Stimulated activated CD8-positive, alpha-beta memory T cell treated with anti-CD3 and anti-CD28 coated beads, Interleukin-7, amount 100 ng/mL, for 4 hours (primary cell): ENCODE data around the gene IMP4.

Experiments
- DNase-seq, 2 donors: peaks; one replicate each; pipeline ENCODE4 v3.0.0-alpha.2; 2020; ENCODE audit warnings: low read depth in 2 of 2

The IMP4 gene

DNA sequence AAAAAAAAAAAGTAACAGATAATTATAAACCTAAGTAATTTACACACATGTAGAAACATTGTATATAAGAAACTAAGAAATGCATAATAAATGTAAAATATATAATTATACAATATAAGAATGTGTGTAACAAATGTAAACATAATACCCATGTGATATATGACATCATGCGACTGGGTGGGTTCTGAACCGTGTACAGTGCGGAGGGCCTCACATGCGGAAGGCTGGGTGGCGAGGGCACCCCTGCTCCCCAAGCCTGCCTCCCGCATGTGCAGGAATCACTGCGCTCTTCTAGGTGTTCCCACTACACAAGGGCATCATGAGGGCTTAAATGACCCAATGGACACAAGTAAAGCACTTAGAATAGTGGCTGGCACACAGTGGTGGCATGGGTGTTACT, 15.2 kb downstream of the IMP4 start:
- DNase-seq, result no peak

DNA sequence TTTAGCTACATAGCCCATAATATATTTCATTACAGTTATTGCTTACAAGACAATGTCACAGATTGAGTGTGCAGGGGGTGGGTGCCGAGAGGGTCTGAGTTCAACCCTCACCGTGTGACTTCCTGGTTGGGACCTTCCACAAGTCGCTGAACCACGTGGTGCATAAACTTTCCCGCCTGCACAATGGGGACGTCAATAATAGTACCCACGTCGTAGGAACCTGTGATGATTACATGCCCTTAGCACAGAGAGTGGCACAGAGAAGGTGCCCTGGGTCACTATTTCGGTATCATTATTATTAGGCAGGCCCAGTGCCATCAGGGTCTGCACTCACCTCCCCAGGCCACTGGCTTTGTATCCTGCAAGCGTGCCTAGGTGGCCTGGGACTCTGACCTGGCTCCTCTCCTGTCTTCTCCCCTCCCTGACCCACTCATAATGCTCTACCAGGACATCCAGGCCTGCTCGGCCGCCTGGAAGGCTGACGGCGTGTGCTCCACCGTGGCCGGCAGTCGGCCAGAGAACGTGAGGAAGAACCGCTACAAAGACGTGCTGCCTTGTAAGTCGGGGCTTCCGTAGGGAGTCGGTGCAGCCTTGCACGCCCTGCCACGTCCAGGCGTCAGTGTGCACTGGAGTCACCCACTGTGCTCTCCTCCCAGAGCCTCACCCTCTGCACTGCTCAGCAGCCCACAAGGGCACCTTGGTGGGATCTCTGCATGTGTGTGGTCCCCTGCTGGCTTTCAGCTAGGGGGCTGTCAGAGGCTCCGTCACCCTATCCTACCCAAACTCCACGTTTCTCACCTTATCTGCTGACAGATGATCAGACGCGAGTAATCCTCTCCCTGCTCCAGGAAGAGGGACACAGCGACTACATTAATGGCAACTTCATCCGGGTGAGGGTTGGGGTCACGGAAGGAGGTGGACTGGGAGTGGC, 16.0 kb downstream of the IMP4 start:
- DNase-seq, result no peak

DNA sequence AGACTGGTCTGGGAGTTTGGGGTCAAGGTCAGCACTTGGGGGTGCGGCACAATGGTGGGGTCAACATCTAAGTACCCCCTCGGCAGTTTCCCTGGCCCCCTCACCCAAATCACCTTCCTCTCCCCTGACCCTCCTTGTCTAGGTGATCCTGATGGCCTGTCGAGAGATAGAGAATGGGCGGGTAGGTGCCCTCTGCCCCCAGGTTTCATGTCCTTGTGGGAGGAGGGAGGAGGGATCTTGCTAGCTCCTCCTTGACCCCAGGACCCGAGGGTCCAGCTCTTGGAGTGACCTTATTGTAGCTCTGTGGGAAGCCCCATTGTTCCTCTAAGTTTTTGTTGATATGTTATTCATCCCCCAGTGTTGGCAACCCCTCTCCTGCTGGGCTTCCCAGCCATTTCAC, 16.8 kb downstream of the IMP4 start:
- DNase-seq, result no peak

DNA sequence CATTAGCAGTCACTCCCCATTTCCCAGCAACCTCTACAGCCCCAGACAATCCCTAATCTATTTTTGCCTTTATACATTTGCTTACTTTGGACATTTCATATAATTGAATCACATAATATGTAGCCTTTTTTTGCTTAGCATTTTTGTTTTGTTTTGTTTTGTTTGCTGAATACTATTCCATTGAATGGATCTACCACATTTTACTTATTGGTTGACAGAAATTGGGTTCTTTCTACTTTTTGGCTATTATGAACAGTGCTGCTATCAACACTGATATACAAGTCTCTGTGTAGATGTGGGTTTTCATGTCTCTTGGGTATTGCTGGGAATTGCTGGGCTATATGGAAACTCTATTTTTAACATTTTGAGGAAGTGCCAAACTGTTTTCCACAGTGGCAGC, 20.8 kb downstream of the IMP4 start:
- DNase-seq, result no peak

DNA sequence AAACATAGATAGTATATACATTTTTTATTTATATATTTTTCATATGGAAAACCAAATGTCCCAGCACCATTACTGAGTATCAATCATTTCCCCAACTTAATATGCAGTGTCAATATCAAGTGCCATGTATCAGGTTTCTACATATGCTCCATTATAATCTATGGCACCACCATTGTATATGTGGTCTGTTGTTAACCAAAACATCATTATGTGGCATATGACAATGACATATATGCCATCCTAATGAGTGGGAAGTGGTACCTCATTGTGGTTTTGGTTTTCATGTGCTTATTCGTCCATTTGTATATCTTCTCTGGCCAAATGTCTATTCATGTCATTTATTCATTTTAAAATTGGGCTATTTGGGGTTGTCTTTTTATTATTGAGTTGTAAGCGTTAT, 22.4 kb downstream of the IMP4 start:
- DNase-seq, result no peak

DNA sequence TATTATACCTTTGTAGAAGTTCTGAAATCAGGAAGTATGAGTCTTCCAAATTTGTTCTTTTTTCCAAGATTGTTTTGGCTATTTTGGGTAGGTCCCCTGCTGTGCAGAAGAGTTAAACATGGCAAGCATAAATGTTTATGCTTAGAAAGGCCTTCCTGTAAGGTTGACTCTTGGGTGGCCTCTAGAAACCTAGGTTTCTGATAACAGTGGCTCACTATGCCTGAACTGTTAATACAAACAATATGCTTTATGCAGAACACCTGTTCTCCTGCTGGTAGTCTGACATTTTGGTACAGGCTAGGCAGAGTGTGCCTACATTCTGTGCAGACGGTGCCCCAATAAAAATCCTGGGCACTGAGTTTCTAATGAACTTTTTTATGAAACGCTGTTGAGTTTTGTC, 23.3 kb downstream of the IMP4 start:
- no peak for DNase-seq

DNA sequence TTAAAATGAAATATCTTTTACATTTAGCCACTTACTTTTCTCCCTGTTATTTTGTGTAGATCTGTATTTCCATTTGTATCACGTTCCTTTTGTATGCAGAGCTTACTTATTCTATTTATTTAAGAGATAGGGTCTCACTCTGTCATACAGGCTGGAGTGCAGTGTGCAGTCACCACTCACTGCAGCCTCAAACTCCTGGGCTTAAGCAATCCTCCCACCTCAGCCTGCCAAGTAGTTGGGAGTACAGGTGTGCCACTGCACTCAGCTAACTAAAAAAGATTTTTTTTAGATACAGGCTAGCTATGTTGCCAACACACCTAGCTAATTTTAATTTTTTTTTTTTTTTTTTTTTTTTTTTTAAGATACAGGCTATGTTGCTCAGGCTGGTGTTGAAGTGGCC, 24.0 kb downstream of the IMP4 start:
- no peak for DNase-seq

DNA sequence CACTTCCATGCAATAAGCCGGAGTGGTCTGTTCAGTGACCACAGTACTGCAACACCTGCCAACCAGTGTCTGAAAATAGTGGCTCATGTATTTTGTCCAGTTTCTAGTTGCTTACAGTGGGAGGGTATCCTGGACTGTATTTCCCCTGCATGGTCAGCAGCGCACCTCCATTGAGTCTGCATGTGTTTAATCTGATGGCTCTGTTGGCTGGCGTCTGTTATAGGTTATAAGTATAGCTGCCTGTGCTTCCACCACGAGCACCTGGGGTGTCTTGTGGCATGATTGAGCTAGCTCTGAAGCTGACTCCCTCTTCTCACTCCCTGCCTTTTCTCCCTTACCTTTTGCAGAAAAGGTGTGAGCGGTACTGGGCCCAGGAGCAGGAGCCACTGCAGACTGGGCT, 26.1 kb downstream of the IMP4 start:
- no peak for DNase-seq

DNA sequence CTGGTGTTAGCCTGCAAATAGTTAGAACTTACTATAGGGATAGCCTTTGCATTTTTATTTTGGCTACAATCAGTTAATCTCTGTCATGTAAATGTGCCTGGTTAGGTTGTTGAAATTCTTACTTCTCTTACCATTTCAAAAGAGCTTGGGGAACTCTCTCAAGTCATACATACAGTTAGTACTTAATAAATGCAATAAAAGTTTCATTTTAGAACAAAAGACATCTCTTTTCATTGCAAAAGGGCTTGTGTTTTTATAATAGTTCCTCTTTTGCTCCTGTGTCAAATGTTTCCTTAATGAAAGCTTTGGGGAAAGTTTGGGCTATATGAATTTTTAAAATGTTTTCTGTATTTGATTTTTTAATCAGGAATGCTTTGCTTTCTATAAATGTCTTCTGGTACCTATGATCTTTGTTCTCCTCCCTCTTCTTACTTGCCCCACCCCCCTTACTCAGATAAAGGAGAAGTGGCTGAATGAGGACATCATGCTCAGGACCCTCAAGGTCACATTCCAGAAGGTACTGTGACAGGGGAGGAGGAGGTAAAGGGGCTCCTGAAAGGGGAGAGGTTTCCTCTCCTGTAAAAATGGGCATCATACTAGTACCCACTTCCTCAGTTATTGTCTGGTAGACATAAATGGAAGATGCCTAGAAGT, 26.7 kb downstream of the IMP4 start:
- no peak for DNase-seq

DNA sequence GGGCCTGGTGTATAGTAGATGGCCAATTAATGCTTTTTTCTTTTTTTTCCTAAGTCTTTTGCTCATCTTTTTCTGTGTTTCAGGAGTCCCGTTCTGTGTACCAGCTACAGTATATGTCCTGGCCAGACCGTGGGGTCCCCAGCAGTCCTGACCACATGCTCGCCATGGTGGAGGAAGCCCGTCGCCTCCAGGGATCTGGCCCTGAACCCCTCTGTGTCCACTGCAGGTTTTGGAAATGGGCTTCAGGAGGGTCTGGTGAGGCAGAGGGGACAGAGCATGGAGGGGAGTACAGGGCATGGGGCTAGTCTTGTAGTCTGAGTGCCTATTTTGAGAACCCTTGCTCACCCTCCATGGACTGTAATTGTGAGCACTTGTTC, 27.3 kb downstream of the IMP4 start:
- no peak for DNase-seq

DNA sequence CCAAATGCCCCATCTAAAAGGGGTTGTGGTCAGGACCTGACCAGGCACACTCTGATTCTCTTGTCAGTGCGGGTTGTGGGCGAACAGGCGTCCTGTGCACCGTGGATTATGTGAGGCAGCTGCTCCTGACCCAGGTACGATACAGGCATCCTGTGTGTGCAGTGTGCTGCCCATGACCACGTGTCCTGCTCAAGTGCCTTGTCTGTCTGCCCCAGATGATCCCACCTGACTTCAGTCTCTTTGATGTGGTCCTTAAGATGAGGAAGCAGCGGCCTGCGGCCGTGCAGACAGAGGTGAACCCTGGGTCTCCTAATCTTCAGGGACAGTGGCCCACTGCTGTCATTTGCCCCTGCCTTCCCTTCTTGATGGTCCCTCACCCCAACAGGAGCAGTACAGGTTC, 27.8 kb downstream of the IMP4 start:
- peak in 1 of 2 donors; percentile 19 for DNase-seq

DNA sequence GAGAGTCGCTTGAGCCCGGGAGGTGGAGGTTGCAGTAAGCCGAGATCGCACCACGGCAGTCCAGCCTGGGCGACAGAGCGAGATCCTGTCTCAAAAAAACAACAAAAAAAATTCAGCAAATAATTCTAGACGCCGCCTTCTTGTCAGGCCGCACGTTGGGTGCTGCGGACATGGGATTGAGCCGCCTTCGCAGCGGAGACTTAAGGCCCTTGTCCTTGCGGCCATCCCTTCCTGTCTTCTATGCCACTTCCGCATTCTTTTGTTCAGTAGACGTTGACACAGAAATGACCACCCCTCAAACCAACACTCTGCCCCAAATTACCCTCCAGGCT, 29.0 kb downstream of the IMP4 start:
- no peak for DNase-seq

DNA sequence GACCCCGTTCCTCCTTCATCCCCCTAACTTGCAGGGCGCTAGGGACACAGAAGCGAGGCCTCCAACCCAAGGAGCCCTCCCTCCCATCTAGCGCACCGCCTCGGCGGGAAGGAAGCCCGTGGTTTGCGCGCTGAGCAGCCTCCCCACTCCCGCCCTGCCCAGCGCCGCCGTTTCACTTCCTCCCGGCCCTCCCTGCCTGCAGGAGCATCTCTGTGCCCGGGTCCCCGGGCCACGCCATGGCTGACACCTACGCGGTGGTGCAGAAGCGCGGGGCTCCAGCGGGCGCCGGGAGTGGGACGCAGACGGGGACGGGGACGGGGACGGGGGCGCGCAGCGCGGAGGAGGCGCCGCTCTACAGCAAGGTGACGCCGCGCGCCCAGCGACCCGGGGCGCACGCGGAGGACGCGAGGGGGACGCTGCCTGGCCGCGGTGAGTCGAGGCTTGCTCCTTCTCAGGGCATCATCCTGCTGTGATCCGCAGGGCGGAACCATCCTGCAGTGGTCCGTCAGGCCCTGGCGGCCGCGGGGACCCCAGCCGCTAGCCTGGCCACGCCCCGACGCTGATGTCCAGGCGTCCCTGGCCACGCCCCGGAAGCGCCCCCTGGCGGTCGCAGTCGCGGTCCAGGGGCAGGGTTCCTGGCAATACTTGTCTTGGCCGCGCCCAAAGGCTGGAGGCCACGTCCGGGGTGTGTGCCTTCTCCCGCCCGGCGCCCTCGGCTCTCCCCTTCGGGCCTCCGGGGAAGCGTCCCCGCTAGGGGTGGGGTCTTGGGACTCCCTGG, 29.5 kb downstream of the IMP4 start:
- DNase-seq, result peak; percentile 29 to 64

DNA sequence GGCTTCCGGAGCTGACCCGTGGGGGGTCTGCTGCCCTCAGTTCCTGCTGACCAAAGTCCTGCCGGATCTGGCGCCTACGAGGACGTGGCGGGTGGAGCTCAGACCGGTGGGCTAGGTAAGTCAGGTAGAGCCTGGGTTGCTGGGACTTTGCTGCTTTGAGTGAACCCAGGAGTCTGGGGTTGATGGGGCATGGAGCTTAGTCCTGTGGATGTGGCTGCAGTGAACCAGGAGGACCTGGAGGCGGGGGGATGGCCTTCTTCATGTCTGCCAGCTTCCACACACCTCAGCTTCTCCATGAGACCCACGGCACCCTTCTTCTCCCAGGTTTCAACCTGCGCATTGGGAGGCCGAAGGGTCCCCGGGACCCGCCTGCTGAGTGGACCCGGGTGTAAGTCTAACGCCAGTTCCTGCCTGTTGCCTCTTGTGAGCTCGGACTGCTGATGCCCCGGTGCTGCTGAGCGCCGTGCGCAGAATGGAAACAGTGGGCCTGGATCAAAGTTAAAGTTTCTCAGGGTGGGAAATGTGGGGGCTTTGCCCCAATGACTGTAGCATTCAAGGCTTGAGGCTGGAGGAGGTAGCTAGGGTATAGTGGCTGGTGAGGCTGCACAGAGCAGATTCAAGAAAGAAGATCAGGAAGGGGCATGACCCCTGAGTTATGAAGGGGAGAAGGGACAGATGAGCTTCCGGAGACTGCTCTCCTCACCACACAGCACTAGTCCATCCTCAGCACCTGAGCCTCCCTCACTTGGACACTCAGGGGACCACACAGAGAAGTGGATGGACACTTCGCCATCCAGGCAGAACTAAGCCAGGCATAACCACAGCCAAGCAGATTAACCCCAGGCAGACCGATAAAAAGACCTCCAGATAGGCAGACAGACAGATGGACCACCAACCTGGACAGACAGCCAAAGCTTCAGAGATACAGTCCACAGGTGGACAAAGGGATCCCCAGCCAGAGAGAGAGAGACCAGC, 30.4 kb downstream of the IMP4 start:
- DNase-seq, result no peak

DNA sequence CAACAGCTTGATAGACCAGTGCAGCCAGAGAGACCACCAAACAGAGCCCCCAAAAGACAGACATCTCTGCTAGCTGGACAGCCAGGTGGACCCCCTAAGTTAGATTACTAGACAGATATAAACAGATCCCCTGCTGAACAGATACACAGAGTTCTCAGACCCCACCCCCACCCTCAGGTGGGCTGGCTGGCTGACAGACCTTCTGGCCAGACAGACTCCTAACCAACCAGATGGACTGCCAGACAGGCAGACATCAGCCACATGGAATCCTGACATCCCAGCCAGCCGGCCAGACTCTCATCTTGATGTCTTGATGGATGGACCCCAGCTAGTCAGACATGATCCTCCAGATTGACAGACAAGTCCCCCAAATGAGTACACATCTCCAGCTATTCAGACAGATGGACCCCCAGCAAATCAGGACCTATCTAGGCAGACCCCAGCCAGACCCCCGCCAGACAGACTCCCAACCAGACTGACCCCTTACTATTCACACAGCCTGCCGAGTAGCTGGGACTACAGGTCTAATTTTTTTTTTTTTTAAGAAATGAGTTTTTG, 31.2 kb downstream of the IMP4 start:
- no peak for DNase-seq

DNA sequence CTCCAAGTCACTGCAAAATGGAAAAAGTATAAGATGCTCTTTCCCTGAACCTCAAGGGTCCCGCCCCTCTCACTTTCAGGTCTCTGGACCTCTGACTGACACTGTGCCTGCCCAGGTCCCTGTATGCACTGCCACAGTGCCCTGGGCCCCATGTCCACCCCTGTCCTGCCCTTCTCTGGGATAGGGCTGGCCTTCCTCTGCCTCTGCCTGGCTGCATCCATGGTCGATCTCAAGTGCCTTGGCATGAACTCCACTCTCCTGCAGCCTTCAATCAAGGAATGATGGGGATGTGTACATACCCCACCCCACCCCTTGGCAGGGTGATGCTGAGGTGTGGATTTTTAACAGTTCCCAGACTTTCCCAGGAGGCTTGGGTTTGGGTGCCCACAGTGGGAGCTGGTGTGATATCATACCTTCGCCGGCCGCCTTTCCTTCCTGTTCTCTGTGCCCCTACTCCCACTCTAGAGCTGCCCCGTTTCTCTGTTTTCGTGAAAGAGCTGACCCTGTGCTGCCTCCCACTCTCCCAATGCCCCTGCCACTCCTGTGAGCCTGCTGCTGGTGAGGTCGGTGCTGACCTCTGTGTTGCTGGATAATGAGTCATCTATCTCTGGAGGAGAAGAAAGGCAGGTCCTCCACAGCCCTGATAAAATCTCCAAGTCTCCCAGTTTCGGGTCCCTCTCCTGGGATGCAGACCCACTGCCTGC, 32.0 kb downstream of the IMP4 start:
- DNase-seq, result no peak

DNA sequence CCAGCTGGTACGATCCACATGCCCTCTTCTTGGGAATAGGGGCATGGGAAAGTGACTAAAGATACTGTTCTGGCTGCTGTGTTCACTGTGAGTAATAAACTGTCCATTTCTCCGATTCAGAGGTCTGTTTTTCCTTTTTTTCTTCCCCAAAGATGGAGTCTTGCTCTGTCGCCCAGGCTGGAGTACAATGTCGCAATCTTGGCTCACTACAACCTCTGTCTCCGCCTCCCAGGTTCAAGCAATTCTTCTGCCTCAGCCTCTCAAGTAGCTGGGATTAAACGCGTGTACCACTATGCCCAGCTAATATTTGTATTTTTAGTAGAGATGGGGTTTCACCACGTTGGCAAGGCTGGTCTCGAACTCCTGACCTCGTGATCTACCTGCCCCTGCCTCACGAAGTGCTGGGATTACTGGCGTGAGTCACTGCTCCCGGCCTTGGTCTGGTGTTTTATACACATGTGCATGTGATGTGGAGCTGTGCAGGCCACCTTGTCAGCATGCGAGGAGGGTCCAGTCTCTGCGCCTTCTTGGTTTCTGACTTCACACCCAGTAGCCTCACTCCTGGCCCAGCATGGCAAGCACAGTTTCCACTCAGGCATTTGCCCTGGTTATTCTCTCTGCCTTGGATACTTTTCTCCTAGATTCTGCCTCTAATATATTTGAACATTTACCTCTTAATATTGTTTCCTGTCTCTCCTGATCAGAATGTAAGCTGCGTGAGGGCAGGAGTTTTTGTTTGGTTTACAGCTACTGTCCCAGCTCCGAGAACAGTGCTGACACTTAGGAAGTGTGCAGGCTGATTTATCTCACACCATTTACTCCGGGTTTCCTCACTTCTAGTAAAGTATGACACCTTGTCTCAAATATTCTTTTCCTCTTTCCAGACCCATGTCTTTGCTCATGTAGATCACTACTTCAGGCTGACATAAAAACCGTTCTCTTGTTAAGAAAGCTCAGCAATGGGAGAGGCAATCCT, 32.9 kb downstream of the IMP4 start:
- no peak for DNase-seq

DNA sequence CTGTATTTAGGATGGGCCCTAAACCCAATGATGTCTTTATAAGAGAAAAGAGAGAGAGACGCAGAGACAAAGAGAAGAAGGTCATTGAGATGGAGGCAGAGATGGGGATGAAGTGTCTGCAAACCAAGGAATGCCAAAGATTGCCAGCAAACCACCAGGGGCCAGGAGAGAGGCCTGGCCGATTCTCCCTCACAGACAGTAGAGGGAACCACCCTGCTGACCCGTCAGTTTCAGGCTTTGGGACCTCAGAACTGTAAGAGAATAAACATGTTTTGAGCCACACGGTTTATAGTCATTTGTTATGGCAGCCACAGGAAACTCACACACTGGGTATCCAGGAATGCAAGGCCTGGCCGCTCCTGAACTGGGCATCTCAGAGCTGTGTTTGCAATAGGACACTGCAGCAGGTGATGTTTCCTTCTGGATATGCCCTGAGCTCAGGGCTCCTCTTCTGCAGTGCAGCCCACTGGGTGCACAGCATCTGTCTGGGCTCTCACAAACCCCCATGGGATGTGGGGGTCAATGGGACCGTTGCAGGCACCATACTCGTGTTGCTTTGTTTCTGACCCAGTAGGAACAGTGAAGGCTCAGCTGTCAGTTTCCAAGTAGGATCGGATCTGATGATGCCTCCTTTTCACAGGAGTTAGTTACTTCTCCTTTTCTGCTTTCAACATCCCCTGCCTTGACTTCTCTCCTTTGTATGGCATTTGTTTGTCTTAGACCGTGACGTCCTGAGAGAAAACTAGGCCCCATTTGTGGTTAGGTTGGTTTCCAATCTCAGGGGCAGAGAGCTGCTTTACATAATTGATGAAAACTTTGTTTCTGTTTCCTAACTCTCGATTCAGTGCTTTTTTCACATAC, 34.0 kb downstream of the IMP4 start:
- DNase-seq, result no peak
